Measurements from ENCODE around the gene KIF18A.
"Not testable (repeated sequence)": the region's sequence is repeated elsewhere in the genome, so short reads cannot be mapped to it uniquely, and the experiment has no call there.

KIF18A gene

GRCh38 chr11:28139841-28140415 is 32.0 kb upstream of the KIF18A start:
- DNase-seq (ENCODE audit: low read depth in 1 of 2, low spot score in 1 of 2) = no peak
- Histone ChIP-seq H3K27ac (replicated peaks) (no peak overlapping the region), H3K4me3 (replicated peaks; ENCODE audit: insufficient read depth, low read length) (no peak overlapping the region), H3K27me3 (ENCODE audit: insufficient read depth, poor library complexity, severe bottlenecking) (no peaks in the 10 kb centered on the region)
- TF ChIP-seq GABPA (IDR thresholded peaks at IDR 0.05; ENCODE audit: low read depth) (no peak), POLR2AphosphoS5 (IDR thresholded peaks at IDR 0.05; ENCODE audit: low read depth) (no peak), SPI1 (IDR thresholded peaks at IDR 0.05; ENCODE audit: borderline replicate concordance, low read depth) (no peak), REST (IDR thresholded peaks at IDR 0.05; ENCODE audit: insufficient replicate concordance, low read depth) (no peak), CTCF (IDR thresholded peaks at IDR 0.05; ENCODE audit: insufficient read depth, low read length) (no peak)

DNA sequence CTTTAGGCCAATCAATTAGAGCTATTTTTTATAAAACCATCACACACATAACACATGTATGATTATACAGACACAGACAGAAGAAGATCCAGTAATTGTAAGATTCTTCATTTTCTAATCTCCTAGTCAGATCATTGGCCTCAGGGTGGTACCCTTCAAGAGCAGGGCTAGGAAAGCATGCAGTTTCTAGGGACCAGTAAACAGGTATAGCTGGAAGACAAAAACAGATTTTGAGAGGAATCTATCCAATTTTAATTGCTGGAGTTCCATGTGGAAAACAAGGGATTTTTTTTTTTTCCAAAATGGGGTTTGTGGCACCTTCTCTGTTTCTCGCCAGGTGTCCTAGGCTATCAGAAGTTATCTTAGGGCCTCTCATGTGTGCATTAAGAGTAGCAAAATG is 29.9 kb upstream of the KIF18A start:
- TF ChIP-seq REST (IDR thresholded peaks at IDR 0.05; ENCODE audit: insufficient replicate concordance, low read depth) (no peak), CTCF (IDR thresholded peaks at IDR 0.05; ENCODE audit: insufficient read depth, low read length) (no peak), GABPA (IDR thresholded peaks at IDR 0.05; ENCODE audit: low read depth) (no peak), POLR2AphosphoS5 (IDR thresholded peaks at IDR 0.05; ENCODE audit: low read depth) (no peak), SPI1 (IDR thresholded peaks at IDR 0.05; ENCODE audit: borderline replicate concordance, low read depth) (no peak)
- Histone ChIP-seq H3K27ac (replicated peaks) (no peak overlapping the region), H3K4me3 (replicated peaks; ENCODE audit: insufficient read depth, low read length) (no peak overlapping the region), H3K27me3 (ENCODE audit: insufficient read depth, poor library complexity, severe bottlenecking) (no peaks in the 10 kb centered on the region)
- DNase-seq (ENCODE audit: low read depth in 1 of 2, low spot score in 1 of 2) = no peak

GRCh38 chr11:28137366-28137765 is 29.4 kb upstream of the KIF18A start:
- no peak overlapping the region for H3K4me3 ChIP-seq (replicated peaks; ENCODE audit: insufficient read depth, low read length)
- H3K27me3 ChIP-seq (ENCODE audit: insufficient read depth, poor library complexity, severe bottlenecking) = no peaks in the 10 kb centered on the region
- no peak overlapping the region for H3K27ac ChIP-seq (replicated peaks)
- no peak for TF ChIP-seq GABPA (IDR thresholded peaks at IDR 0.05; ENCODE audit: low read depth)
- TF ChIP-seq POLR2AphosphoS5 (IDR thresholded peaks at IDR 0.05; ENCODE audit: low read depth) = no peak
- TF ChIP-seq CTCF (IDR thresholded peaks at IDR 0.05; ENCODE audit: insufficient read depth, low read length) = no peak
- TF ChIP-seq SPI1 (IDR thresholded peaks at IDR 0.05; ENCODE audit: borderline replicate concordance, low read depth) = no peak
- TF ChIP-seq REST (IDR thresholded peaks at IDR 0.05; ENCODE audit: insufficient replicate concordance, low read depth) = no peak
- DNase-seq (ENCODE audit: low read depth in 1 of 2, low spot score in 1 of 2) = no peak

- DNase-seq (ENCODE audit: low read depth in 1 of 2, low spot score in 1 of 2); H3K27ac ChIP-seq (replicated peaks); H3K4me3 ChIP-seq (replicated peaks; ENCODE audit: insufficient read depth, low read length); H3K27me3 ChIP-seq (ENCODE audit: insufficient read depth, poor library complexity, severe bottlenecking): not testable (repeated sequence)
Observed at GRCh38 chr11:28136157-28136556, 28.2 kb upstream of the KIF18A start.
